ENCODE results near the gene LINC01488. TPM values are rescaled to one million over a fixed set of nuclear protein-coding genes. Genes with fewer than 3 reads are reported as not detected.

LINC01488 gene
- total and polyA plus RNA-seq, 10 of the 15 experiments (the other 5 are each of a cell fraction or from before 2014, with no cell fraction given) = not detected

DNA sequence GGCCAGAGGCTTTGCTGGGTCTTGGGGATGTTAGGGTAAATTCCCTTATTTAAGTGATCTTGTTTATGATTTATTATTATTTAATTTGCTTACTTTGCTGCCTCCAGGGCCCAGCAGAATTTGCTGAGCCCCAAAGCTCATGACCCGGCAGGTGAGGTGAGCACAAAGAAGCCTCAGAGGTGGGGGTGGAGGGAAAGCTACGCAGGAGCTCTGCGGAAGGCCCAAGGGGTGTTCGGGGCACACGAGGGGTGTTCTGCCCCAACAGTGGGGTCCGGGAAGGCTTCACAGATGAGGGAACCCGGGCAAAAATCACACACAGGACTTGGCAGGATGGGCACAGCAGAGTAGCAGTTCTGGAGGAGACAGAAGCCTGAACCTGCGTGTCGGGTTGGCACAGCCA lies 6.7 kb upstream of the LINC01488 start:
- ChIA-PET POLR2A (no interaction called here), SMC1A (ENCODE audit: uncharacterized antibody, unreplicated experiment) (no interaction called here), CTCF (no interaction called here), RAD21 (ENCODE audit: unreplicated experiment) (no interaction called here)
- H4K20me1 ChIP-seq (ENCODE audit: control insufficient read depth, insufficient read depth) = no peaks in the 10 kb centered on the region
- H3K27me3 ChIP-seq (replicated peaks in 1 of 2; ENCODE audit: control insufficient read depth in 2 of 2, insufficient read depth in 2 of 2, low read length in 1 of 2) = peaks cover 0 to 2% of the 10 kb centered on the region in 2 experiments; a peak in 2 of 4 replicates
- H3K9me3 ChIP-seq (replicated peaks; ENCODE audit: control insufficient read depth, insufficient read depth, low read length) = peaks cover 2% of the 10 kb centered on the region; the same call in 1 of the 3 replicates
- H3K4me3 ChIP-seq = no peak overlapping the region
- no peaks in the 10 kb centered on the region for H3K36me3 ChIP-seq (ENCODE audit: control insufficient read depth in 2 of 2, insufficient read depth in 2 of 2, low read length in 1 of 2)
- no peak overlapping the region for H3K4me2 ChIP-seq (ENCODE audit: control insufficient read depth, insufficient read depth)
- no peak overlapping the region for H3K9ac ChIP-seq (ENCODE audit: control insufficient read depth, insufficient read depth, low read length)
- no peak for FAIRE-seq
- H3K79me2 ChIP-seq (ENCODE audit: control insufficient read depth, insufficient read depth, low read length) = no peaks in the 10 kb centered on the region
- in situ Hi-C loops (cut with MboI) = no loop called here
- BruUV-seq (replicated peaks) = no TSS peak
- H3K4me1 ChIP-seq (ENCODE audit: control insufficient read depth, insufficient read depth, low read length) = no peaks in the 10 kb centered on the region
- no peak for DNase-seq (ENCODE audit: low read depth, low spot score)
- WGBS (ENCODE audit: insufficient coverage, insufficient replicate concordance, low lambda C conversion rate, missing lambda C conversion rate) = 39% methylated on average over 9 of the region's 9 CpGs
- no peak overlapping the region for H2AFZ ChIP-seq (ENCODE audit: control insufficient read depth, low read depth, low read length)
- intact Hi-C loops (cut with micrococcal nuclease; ENCODE audit: unreplicated experiment) = no loop called here
- no peak overlapping the region for H3K27ac ChIP-seq (ENCODE audit: control insufficient read depth, insufficient read depth)
- TF ChIP-seq FOS (IDR thresholded peaks at IDR 0.05; ENCODE audit: borderline replicate concordance, extremely low read depth, insufficient read length) (no peak), MYC (IDR thresholded peaks at IDR 0.05; ENCODE audit: insufficient read depth, insufficient read length, insufficient replicate concordance, low read length, severe bottlenecking) (no peak), CBX3 (IDR thresholded peaks at IDR 0.05; ENCODE audit: borderline replicate concordance, low read depth) (no peak), IRF4 (IDR thresholded peaks at IDR 0.05; ENCODE audit: low read depth, low read length) (no peak), JUND (IDR thresholded peaks at IDR 0.05; ENCODE audit: low read depth, low read length) (no peak), SREBF2 (IDR thresholded peaks at IDR 0.05; ENCODE audit: low read length) (no peak)
- TF ChIP-seq, protein P1, sequence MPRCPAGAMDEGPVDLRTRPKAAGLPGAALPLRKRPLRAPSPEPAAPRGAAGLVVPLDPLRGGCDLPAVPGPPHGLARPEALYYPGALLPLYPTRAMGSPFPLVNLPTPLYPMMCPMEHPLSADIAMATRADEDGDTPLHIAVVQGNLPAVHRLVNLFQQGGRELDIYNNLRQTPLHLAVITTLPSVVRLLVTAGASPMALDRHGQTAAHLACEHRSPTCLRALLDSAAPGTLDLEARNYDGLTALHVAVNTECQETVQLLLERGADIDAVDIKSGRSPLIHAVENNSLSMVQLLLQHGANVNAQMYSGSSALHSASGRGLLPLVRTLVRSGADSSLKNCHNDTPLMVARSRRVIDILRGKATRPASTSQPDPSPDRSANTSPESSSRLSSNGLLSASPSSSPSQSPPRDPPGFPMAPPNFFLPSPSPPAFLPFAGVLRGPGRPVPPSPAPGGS (IDR thresholded peaks at IDR 0.05; ENCODE audit: borderline replicate concordance, insufficient read depth, low read depth, low read length, poor library complexity, severe bottlenecking) = no peak
- TF ChIP-seq, protein P2, sequence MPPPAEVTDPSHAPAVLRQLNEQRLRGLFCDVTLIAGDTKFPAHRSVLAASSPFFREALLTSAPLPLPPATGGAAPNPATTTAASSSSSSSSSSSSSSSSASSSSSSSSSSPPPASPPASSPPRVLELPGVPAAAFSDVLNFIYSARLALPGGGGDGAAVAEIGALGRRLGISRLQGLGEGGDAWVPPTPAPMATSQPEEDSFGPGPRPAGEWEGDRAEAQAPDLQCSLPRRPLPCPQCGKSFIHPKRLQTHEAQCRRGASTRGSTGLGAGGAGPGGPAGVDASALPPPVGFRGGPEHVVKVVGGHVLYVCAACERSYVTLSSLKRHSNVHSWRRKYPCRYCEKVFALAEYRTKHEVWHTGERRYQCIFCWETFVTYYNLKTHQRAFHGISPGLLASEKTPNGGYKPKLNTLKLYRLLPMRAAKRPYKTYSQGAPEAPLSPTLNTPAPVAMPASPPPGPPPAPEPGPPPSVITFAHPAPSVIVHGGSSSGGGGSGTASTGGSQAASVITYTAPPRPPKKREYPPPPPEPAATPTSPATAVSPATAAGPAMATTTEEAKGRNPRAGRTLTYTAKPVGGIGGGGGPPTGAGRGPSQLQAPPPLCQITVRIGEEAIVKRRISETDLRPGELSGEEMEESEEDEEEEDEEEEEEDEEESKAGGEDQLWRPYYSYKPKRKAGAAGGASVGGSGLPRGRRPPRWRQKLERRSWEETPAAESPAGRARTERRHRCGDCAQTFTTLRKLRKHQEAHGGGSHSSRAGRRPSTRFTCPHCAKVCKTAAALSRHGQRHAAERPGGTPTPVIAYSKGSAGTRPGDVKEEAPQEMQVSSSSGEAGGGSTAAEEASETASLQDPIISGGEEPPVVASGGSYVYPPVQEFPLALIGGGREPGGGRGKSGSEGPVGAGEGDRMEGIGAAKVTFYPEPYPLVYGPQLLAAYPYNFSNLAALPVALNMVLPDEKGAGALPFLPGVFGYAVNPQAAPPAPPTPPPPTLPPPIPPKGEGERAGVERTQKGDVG (CRISPR knock-in tag; IDR thresholded peaks at IDR 0.05) = no peak
- TF ChIP-seq, protein P3, sequence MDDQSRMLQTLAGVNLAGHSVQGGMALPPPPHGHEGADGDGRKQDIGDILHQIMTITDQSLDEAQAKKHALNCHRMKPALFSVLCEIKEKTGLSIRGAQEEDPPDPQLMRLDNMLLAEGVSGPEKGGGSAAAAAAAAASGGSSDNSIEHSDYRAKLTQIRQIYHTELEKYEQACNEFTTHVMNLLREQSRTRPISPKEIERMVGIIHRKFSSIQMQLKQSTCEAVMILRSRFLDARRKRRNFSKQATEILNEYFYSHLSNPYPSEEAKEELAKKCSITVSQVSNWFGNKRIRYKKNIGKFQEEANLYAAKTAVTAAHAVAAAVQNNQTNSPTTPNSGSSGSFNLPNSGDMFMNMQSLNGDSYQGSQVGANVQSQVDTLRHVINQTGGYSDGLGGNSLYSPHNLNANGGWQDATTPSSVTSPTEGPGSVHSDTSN (IDR thresholded peaks at IDR 0.05; ENCODE audit: insufficient replicate concordance, low read depth, low read length) = no peak
- no peak for ATAC-seq
